GM19025 (cell line): ENCODE results near the gene CHST8.

Experiments used
- ATAC-seq: cut with Tn5 transposase; IDR thresholded peaks from one replicate; pipeline ENCODE4 v1.9.1; 2021; ENCODE audit warnings: mild to moderate bottlenecking, low read depth, moderate library complexity; ENCODE audit not compliant: unreplicated experiment

Gene CHST8

GRCh38 chr19:33779849-33780248 is 158.1 kb downstream of the CHST8 start:
- ATAC-seq, result no peak

DNA sequence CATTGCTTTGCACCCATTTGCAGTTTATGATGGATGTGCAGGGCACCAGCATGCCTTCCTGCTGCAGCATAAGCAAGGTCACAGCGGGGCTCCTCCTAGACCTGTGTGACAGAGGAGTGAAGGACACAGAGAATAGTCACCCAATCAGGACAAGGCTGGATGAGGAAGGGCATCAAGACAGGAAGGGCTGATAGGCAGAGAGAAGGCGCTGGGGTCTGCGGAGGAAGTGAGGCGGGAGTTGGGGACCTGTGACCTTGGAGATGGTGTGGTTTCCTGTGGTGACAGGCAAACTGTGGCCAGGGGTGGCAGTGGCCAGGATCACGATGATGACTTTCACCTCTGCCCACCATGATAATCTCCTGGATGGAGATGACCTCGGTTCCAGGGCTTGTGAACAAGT is 158.5 kb downstream of the CHST8 start:
- no peak for ATAC-seq

- no peak for ATAC-seq
Observed at GRCh38 chr19:33780746-33781145, 159.0 kb downstream of the CHST8 start.

DNA sequence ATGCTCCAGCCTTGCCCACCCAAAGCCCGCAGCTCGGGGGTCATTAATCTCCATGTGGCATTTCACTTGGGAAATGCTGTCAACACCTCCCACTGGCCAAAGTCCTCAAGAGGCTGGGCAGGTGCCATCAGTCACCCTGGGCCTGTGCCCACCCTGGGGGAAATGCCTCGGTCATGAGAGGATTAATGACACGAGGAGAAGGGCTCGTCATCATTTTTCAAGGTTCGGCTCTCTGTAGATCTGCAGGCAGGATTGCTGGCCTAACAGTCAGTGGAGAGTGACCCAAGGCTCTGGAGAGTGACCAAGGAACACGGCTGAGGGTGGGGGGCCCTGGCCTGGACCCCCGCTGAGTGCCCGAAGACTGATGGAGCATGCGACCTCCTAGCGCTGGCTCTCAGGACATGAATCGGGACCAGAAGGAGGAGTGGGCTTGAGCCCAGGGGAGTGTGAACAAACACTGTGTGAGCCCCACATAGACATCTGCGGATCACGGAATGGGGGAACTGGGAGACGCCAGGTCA is 159.7 kb downstream of the CHST8 start:
- ATAC-seq, result no peak

DNA sequence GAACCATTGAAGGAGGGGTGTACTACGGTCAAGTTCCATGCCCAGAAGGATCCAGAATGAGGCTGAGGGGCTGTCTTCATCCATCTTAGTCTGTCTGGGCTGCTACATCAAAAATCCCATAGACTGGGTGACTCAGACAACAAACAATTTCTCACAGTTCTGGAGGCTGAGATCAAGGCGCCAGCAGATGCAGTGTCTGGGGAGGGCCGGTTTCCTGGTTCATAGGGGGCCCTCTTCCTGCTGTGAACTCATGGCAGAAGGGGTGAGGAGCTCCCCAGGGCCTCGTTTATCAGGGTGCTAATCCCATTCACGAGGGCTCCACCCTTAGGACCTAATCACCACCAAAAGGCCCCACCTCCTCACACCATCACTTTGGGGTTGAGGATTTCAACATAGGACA is 160.2 kb downstream of the CHST8 start:
- ATAC-seq, result no peak

DNA sequence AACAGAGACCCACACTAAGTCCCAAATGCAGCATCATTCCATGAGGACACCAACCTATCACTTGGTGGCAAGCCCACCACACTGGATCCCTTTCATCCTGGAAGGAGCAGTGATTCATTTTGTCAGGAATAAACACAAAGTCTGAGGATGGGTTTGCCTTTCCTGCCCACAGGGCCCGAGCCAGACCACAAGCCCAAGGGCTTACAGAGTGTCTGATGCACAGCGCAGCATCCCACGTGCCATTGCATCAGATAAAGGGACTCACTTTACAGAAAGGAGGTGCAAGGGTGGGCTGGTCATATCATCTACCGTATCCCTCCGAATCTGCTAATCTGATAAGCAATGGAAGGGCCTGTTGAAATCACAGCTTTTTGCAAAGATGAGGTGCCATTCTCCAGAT is 162.7 kb downstream of the CHST8 start:
- ATAC-seq, result no peak

- no peak for ATAC-seq
Observed at GRCh38 chr19:33785795-33786194, 164.0 kb downstream of the CHST8 start.

- ATAC-seq, result no peak
Observed at GRCh38 chr19:33788676-33789075, 166.9 kb downstream of the CHST8 start.

GRCh38 chr19:33789344-33789743 is 167.6 kb downstream of the CHST8 start:
- no peak for ATAC-seq

DNA sequence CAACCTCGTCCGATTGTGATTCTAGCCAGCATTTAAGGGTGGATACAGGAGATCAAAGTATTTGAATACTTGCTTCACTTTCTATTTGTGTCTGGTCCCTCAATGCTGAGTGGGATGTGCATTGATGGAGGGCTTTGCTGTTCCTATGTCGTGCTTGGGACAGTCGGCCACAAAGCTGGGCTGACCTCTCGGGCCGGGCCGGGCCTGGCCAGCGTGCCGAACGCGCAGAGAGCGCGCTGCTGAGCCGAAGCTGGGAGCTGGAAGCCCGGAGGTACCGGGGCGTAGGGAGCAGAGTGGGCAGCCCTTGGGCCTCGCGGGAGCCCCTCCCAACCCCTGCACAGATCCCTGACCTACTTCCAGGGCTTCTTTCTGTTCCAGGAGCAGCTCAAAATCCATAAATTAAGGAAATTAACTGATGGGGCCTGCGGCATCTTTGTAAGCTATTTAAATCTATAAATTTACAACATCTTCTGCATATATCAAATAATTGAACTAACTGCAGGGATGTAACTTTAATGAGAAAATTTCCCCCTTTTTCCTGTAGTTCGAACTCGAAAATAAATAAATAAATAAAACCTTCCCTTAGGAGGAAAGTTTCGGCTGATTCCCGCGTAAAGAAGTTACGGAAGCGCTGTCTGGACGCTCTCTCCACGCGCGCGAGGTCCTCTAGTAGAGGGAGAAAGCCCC is 173.1 kb downstream of the CHST8 start:
- ATAC-seq, result no peak

- ATAC-seq, result no peak
Observed at GRCh38 chr19:33795370-33796163, 173.8 kb downstream of the CHST8 start.

DNA sequence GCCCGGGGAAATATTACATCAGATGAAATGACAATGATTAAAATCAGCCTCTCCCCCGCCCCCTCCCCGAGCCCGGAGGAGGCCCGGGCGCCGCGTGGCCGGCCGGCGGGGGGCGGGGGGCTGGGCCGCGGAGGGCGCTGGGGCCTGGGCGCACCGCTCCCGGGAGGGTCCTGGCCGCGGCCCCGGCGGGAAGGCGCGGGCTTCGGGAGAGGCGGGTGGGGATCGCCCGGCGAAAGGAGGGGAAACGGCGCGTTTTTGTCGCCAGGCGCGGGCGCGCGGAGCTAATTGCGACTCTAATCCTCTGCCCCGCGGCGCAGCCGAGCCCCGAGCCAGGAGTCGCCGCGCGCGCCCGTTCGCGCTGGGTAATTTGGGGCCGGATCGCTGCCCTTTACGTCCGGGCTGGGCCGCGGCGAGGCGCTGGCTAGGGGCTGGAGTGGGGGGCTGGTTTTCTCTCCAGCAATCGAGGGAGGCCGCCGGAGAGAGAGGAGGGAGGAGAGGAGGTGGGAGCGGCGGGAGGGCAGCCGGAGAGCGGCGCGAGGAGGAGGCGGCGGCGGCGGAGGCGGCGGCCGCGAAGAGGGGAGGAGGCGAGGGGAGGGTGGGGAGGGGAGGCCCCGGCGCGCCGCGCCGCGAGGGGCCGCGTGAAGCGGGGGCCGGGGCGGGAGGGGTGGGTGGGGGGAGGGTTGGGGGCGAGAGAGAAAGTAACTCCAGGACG is 174.6 kb downstream of the CHST8 start, which contains the start of gene KCTD15:
KCTD15 (plus strand) TSS at position 707 of the 712 bp plus-strand sequence. CDS start 3,585 bp downstream, outside the sequence.
- ATAC-seq, result no peak

GRCh38 chr19:33797802-33798671 is 176.3 kb downstream of the CHST8 start:
- no peak for ATAC-seq

DNA sequence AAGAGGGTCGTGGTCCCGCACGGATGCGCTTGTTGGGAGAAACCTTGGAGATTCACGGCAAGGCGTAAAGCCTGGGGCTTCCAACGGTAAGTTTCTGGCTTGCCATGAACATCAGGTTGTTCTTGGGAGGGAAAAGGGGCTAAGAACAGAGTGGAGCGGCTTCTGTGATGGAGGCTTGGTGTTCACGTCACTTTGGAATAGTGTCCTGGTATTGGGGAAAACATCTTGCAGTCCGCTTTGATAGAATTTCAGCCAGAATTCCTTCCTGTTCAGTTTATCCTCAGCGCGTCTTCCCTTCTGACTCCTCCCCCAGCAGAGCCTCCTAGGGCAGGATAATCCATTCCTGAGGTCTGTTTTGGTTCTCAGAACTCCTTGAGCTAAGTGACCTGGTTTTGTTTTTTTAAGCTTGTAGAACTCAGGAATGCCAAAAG is 176.9 kb downstream of the CHST8 start:
- no peak for ATAC-seq

DNA sequence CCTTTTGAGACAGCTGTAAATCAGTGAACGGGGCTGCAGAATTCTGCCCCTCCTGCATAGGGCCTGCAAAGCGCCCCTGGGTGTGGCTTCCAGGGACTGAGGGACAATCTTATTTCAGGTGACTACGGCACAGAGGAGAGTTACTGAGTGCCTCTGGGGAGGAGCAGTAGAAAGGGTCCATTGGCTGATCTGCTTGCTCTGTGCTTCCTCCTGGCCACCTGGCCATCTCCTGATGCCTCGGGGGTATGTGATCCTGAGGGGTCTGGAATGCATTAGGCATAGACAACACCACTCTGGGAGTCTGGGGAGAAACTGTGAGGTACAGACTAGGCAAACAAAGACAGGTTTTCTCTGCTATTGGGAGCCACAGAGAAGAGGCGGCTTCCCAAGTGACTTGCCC is 177.7 kb downstream of the CHST8 start:
- no peak for ATAC-seq

GRCh38 chr19:33800012-33800680 is 178.4 kb downstream of the CHST8 start:
- ATAC-seq, result no peak

DNA sequence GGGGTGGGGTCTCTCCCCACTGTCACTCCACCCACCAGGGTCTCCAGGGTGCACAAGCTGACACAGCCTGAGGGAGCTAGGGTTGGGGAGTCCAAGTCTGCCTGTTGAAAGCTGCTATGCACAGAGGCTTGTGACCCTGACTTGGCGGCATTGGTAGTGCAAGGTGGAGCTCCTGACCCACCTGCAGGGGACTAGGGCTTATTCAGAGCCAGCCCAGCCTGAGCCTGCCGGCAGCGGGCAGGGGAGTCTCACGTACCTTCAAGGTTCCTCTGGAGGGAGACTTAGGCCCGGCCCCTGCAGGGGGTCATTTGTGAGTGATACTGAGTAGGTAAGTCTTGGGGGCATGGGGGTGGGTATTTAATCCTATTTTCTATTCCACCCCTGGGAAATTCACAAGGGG is 179.7 kb downstream of the CHST8 start:
- no peak for ATAC-seq

GRCh38 chr19:33802001-33802400 is 180.2 kb downstream of the CHST8 start:
- ATAC-seq, result no peak

- no peak for ATAC-seq
Observed at GRCh38 chr19:33802801-33803200, 181.0 kb downstream of the CHST8 start.

DNA sequence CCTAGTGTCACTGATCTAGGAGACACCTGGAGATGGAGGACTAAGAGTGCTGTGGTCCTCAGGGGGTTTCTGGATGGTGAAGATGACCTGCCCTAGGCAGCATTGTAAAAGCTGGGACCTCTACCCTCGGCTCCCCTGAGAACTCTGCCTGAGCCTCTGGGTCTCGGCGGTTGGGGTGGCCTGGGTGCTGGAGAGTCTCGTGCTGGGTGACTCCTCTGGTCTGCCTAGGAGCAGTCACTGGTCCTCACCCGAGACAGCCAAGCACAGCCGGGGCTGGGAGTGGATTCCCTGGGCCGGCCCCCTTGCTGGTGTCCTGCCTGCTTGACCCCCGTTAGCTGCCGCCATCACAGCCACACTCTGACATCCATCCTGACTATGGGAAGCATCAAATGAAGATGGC is 181.6 kb downstream of the CHST8 start:
- no peak for ATAC-seq
